GM19468 (cell line): ENCODE results near the gene TFCP2.

Experiments used
- ATAC-seq: cut with Tn5 transposase; IDR thresholded peaks from one replicate; pipeline ENCODE4 v1.9.1; 2021; ENCODE audit warnings: mild to moderate bottlenecking, moderate library complexity, moderate number of reproducible peaks; ENCODE audit not compliant: unreplicated experiment; ENCODE audit errors: extremely low read depth

Gene TFCP2

DNA sequence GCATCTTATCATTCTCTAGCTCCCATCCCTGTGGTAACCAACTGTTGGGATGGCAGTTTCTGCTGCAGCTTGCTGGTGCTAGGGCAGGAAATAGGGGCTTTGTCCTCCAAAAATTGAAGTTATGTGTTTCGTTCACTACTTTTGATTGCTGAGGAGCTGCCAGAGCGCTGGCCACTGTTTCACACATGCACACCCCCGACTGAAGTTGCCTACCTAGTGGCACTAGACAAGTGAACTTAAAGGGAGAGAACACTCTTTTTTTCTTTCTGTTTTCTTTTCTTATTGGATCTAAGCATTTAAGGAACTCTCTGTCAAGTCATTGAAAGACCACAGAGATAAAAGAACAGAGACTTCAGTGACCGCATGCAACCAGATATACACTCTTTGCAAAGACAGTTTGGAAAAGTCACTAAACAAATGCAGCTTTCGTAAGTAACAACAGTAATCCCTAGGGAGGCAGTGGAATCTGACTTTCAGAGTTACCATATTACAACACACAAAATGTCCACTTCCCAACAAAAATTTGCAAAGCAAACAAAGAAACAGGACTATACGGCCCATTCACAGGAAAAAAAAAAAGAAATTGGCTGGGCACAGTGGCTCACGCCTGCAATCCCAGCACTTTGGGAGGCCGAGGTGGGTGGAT lies 12.0 kb downstream of the TFCP2 start:
- no peak for ATAC-seq

DNA sequence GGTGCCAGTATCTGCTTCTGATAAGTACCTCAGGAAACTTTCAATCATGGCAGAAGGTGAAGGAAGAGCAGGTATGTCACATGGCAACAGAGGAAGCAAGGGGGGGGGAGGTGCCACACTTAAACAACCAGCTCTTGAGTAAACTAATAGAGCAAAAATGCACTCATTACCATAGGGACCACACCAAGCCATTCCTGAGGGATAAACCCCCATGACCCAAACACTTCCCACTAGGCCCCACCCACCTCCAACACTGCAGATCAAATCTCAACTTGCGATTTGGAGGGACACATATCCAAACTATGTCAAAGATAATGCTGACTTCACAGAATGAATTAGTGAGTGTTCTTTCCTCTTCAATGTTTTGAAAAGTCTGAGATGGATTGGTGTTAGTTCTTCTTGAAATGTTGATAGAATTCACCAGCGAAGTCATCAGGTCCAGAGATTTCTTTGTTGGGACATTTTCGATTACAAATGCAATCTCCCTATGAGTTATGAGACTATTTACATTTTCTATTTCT lies 16.6 kb downstream of the TFCP2 start:
- no peak for ATAC-seq

DNA sequence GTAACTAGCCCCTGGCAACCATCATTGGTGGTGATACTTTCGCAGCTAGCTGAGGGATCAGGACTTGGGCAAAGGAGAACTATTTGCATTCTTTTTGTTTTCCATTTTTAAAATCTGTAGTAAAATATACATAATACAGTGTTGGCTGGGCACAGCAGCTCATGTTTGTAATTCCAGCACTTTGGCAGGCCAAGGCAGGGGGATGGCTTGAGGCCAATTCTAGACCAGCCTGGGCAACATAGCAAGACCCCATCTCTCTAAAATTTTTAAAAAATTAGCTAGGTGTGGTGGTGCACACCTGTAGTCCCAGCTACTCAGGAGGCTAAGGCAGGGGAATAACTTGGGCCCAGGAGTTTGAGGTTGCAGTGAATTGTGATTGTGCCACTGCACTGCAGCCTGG lies 20.0 kb downstream of the TFCP2 start:
- ATAC-seq = no peak

DNA sequence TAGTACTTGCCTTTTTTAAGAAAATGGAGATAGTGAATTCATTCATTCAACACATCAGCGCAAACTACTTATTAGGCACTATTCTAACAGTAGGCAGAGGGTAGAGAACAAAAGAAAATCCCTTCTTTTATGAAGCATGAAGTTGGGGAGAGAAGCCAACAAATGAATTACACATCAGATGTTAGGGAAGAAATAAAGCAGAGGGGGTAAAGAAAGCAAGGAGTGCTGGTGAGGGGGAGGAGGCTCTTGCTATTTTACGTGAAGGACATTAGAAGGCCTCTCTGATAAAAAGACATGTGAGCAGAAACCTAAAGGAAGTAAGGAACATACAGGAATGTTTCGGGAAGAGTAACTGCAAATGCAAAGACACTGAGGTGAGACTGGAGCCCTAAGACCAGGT lies 22.2 kb downstream of the TFCP2 start:
- no peak for ATAC-seq

DNA sequence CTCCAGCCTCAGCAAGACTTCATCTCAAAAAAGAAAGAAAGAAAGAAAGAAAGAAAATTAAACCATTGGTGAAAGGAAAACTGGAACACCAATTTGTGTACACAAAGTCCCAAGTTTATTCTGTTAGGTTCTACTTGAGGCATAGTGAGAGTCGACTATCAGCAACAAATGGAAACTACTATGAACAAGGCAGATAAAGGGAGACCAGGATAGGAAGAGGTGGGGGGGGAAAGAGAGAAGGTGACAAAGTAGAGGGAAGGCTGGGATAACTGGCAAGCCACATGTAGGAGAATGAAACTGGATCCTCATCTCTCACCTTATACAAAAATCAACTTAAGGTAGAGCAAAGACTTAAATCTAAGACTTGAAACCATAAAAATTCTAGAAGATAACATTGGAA lies 25.6 kb downstream of the TFCP2 start:
- no peak for ATAC-seq

DNA sequence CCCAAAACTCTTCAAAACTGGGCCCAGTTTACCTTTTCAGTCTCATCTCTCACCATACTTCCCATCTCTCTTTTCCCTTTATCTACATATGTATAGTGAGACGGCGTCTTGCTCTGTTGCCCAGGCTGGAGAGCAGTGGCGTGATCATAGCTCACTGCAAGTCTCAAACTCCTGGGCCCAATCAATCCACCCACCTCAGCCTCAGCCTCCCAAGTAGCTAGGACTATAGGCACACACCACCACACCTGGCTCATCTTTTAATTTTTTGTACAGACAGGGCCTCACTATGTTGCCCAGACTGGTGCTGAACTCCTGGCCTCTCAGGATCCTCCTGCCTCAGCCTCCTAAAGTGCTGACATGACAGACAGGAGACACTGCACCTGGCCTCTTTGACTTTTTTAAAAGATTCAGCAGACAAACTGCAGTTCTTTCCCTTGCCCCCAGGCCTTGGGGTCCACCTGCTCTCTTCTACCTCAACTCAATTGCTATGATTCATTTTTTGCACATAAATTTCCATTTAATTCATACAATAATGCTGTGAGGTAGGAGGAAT lies 33.6 kb downstream of the TFCP2 start:
- no peak for ATAC-seq

DNA sequence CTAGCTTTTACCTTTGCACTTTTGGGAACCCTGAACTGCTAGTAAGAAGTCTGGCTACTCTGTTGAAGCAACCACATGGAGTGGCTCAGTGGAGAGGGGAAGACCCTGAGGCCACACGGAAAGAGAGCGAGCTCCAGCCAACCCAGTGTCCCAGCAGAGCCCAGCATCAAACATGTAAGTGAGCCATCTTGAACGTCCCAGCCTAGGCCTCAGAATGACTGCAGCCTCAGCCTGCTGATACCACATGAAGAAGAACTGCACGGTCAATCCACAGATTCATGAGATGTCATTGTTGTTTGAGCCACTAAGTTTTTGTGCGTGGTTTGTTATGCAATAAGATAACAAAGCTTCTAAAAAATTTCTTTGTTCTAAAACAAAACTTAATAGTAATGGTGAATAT lies 40.2 kb downstream of the TFCP2 start:
- no peak for ATAC-seq

DNA sequence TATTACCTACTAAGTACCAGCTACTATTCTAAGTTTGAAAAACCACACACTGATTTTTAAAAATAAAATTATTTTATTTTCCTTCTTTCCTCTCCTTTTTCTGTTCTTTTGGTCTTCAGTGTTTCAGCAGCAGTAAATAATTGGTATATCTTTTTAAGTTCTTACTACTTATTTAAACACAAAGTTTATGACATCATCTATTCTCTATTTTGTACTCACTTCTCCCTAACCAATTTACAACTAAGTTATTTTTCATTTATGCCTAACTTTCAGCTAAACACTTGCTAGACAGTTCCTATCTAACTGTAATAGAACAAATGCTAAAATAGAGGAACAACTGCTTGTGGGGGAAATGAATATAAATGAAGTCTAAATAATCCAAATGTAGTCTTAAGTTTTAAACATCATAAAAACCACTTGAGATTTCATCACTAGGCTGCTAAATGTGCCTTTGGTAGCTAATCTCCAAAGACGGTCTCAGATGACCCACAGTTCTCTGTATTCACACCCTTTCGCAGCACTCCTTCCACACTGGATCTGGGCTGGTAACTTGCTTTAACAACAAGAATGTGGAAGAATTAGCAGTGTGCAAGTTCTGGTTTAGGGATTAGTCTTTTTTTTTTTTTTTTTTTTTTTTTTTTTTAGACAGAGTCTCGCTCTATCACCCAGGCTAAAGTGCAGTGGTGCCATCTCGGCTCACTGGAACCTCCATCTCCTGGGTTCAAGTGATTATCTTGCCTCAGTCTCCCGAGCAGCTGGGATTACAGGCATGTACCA lies 41.0 kb downstream of the TFCP2 start:
- no peak for ATAC-seq

DNA sequence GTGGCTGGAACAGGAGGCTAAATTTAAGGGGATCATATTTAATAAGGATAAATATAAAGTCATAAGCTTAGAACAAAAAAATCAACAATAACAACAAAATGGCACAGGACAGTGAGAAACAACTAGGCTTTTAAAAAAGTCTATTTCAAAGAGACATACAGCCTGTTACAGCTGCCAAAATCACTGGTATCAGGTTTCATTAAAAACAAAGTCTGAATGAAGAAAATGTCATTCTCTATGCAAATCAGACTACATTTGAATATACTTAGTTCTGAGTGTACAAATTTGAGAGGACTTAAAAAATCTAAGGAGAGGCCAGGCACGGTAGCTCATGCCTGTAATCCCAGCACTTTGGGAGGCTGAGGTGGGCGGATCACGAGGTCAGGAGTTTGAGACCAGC lies 44.0 kb downstream of the TFCP2 start:
- no peak for ATAC-seq

DNA sequence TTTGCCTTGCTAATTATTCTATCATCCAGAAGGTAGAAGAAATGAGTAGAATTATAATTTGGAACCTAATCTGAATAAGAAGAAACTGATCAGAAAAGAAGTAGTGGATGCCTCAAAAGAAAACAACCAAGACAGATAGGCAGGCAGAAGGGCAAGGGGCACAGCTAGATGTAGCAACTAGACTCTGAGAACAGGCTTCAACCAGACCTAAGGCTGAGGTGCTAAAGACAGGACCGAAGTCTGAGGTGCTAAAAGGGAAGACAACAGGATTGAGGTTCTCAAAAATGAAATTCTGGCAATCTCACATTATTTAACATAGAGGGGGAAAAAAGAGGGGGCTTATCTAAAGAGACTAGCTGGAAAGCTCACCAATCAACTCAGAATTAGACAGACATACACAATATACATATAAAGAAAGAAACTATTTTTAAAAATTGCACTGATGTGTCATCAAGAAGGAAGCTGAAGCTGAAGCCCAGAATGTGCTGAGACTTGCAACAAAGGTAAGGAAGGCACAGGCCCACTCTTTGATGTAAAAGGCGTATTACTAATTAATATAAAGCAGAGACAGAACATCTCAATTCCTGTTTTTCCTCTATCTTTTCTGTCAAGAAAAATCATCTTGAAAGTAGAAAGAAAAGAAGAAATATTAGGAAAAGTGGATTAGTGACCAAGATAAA lies 45.7 kb downstream of the TFCP2 start:
- ATAC-seq = no peak

DNA sequence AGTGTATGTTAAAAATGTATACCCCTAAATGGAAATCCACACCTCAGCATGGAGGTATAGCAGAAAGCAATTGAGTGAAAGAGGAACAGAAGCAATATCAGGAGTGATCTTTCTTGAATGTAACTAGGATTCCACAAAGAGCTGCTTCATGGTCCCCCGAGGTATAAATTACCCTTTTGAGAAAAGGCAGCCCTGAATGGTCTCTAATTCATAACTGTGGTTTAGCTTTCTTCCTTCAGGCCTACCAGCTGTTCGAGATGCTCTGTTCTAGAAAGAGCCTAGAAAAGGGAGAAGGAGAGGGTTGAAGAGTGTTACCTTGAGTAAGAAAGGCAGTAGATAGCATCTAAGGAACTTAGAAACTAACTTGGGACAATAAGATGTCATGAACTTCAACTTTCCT lies 46.6 kb downstream of the TFCP2 start:
- no peak for ATAC-seq

DNA sequence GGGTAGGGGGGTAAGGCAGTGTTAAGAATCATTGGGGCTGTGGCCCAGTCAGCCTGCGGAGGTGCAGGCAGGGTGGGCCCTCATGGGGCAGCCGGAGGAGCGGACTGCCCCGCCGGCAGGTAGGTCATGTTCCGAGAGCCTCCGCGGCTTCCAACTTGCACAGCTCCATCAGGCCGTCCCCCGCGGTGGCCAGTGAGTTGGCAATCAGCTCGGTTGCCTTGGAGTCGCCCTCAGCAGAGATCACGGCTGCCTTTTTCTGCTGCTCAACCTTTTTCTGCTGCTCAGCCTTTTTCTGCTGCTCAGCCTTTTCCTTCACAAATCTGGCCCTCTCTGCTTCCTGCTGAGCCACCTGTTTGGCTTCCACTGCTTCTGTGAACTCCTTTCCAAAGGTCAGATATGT lies 48.4 kb downstream of the TFCP2 start:
- ATAC-seq = no peak

DNA sequence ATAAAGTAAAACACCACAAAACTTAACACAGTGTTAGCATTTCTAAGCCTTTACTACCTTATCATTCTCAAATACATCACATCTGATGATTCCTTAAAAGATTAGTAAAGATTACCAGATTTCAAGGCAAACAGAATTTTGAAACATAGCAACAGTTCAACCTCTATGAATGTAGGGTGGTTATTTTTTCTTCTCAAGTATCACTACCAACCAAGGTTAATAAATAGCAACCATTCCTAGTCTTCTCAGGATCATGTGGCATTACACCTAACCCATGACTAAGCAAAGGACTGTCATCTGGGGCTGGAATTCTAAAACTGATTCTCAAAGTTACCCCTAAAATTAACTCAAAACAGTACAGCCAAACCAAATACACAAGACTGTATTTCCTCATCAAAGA lies 50.1 kb downstream of the TFCP2 start:
- no peak for ATAC-seq

DNA sequence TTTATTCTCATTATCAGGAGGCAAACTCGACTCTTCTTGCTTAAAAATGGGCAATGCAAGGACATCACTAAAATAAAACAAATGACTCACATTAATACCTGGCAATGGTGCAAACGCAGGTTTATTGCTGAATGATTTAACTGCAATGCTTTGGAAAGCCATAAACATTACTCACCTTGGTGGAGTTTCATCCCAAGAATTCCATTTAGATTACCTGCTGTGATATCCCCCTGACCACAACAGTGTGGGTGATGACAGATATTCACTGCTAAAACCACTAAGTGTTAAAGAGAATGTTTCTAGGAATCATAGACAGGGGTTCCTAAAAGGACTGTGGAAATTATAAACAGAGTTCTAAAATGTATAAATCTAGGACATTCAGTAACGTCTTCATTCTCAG lies 54.2 kb downstream of the TFCP2 start:
- ATAC-seq = no peak

DNA sequence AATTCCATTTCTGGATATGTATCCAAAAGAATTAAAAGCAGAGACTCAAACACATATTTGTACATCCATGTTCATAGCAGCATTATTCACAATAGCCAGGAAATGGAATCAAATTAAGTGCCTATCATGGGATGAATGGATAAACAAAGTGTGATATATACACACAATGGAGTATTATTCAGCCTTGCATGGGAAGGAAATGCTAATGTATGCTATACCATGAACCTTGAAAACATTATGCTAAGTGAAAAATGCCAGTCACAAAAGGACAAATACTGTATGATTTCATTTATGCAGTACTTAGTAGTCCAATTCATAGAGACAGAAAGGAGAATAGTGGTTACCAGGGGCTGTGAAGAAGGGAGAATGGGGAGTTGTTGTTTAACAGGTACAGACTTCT lies 57.4 kb downstream of the TFCP2 start:
- no peak for ATAC-seq

DNA sequence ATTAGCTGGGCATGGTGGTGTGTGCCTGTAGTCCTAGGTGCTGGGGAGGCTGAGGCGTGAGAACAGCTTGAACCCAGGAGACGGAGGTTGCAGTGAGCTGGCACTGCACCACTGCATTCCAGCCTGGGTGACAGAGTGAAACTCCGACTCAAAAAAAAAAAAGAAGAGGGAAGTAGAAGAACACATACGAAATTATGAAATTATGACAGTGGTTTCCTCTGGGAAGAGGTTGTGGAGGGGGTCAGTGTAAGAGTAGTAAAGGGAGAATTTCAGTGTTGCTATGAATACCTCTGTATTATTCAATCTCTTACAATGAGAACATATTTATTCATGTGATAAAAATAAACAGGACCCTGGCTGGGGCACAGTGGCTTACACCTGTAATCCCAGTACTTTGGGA lies 64.8 kb downstream of the TFCP2 start:
- no peak for ATAC-seq

DNA sequence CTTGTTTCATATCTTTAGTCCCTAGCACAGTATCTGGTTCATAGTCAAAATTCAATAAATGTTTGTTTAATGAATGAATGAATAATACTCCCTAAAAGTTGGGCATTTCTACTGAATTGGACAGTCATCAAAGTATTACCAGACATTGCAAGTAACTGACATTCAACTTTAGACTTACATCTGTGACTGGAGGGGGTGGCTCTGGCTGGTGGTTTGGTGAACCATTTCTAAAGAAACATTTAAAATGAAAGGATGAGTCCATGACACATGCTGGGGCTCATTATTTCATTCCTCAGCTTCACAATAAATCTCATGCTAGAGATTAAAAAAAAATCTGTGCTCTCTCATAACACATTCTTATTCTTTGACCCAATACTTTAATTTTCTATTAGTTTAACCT lies 69.0 kb downstream of the TFCP2 start:
- ATAC-seq = no peak

DNA sequence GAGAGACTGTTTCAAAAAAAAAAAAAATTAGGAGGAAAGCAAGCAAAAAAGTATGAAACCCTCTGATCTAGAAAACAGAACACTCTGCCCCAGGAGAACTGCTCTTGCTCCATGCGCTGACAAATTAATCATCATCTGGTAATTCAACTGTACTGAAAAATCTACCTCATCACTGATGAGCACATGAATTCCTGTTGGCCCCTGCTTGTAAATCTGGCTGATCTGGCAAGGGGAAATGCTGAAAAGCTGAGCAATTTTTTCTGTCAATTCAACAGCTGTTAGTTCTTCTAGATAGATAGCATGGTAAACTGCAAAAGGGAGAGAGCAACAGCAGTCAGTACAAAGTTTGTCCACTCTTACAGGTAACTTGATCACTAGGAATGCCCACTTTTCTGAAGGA lies 74.3 kb downstream of the TFCP2 start:
- no peak for ATAC-seq

DNA sequence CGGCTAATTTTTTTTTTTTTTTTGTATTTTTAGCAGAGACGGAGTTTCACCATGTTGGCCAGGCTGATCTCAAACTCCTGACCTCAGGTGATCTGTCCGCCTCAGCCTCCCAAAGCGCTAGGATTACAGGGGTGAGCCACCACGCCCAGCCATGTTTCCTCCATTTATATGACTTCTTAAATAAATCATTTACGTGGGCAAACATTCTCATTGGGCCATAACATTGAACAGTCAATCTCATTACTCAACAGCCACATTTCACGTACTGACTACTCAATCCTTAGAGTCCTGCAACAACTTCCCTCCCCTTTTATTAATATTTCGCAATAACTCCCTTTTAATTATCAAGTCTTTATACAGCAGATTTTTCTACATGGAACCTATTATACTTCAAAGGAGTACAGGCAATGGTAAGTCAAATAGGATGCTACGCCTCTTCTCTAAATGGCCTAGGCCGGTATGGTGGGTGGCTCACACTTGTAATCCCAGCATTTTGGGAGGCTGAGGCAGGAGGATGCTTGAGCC lies 82.2 kb downstream of the TFCP2 start:
- ATAC-seq = no peak

DNA sequence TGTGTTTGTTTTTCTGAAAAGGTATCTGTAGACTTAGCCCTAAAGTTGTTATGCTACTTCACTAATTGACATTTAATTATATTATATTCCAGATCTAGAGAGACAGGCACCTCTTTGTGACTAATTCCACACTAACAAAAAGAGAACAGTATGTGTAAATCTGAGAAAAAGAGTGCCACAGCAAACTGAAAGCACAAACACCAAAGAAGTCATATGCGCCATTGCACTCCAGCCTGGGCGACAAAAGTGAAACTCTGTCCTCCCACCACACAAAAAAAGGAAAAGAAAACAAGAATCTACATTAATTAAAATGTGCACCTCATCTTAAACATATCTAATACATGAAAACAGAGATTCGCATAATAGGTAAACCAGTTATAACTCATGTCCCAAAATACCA lies 85.1 kb downstream of the TFCP2 start:
- ATAC-seq = no peak

DNA sequence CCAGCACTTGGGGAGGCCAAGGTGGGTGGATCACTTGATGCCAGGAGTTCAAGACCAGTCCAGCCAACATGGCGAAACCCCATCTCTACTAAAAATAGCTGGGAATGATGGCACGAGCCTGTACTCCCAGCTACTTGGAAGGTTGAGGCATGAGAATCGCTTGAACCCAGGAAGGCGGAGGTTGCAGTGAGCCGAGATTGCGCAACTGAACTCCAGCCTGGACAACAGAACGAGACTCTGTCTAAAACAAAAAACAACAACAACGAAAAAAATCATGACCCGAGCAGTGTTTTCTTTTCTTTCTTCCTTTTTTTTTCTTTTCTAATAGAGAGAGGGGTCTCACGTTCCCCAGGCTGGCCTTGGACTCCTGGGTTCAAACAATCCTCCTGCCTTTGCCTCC lies 86.0 kb downstream of the TFCP2 start:
- ATAC-seq = no peak
